WTC11 (cell line): ENCODE measurements around the gene THSD4. TPM values are rescaled to one million over a fixed set of nuclear protein-coding genes. Genes with fewer than 3 reads are reported as not detected.

Experiments used
- ATAC-seq: fragments of 200-7000 bp; cut with Tn5 transposase; 2 replicates; pipeline ENCODE4 v1.10.0; 2021; ENCODE audit warnings: mild to moderate bottlenecking, moderate library complexity
- CTCF ChIA-PET: fragments of 300-600 bp; sonication (Branson Sonifier 250); formaldehyde crosslinking; loops from one replicate; lab custom pipeline; 2021; ENCODE audit warnings: antibody characterized with exemption; lab: Charles Lee
- POLR2A ChIA-PET: fragments of 350-600 bp; sonication (Branson Sonifier 250); formaldehyde crosslinking; loops from one replicate; lab custom pipeline; 2021; ENCODE audit warnings: antibody characterized with exemption; lab: Charles Lee
- DNase-seq: peaks from one replicate; pipeline ENCODE4 v3.0.0; 2021; ENCODE audit warnings: low spot score
- H3K27ac Mint-ChIP-seq: 2 replicates; pipeline ENCODE4 v1.8.0; 2021; ENCODE audit warnings: mixed read lengths
- H3K27me3 Mint-ChIP-seq: 2 replicates; pipeline ENCODE4 v1.8.0; 2021; ENCODE audit warnings: low read depth, mild to moderate bottlenecking, moderate library complexity, mixed read lengths
- H3K36me3 Mint-ChIP-seq: 2 replicates; pipeline ENCODE4 v1.8.0; 2021; ENCODE audit warnings: mixed read lengths
- H3K4me1 Mint-ChIP-seq: 2 replicates; pipeline ENCODE4 v1.8.0; 2022; ENCODE audit warnings: mixed read lengths
- H3K4me3 Mint-ChIP-seq: 2 replicates; pipeline ENCODE4 v1.8.0; 2021; ENCODE audit warnings: mild to moderate bottlenecking, moderate library complexity, mixed read lengths
- H3K9me3 Mint-ChIP-seq: 2 replicates; pipeline ENCODE4 v1.8.0; 2021; ENCODE audit warnings: mixed read lengths
- ATF6 ChIP-seq: sonication (generic); formaldehyde crosslinking; IDR thresholded peaks from 2 replicates; pipeline ENCODE4 v1.8.1; 2023; ENCODE audit warnings: mild to moderate bottlenecking, missing genetic modification reagents
- CREB1 ChIP-seq: sonication (generic); formaldehyde crosslinking; IDR thresholded peaks from 2 replicates; pipeline ENCODE4 v1.8.0; 2023; ENCODE audit warnings: mild to moderate bottlenecking, missing genetic modification reagents
- CREM ChIP-seq: sonication (generic); formaldehyde crosslinking; IDR thresholded peaks from 2 replicates; pipeline ENCODE4 v1.8.1; 2022; ENCODE audit warnings: mild to moderate bottlenecking, missing genetic modification reagents, moderate library complexity
- E2F5 ChIP-seq: sonication (generic); formaldehyde crosslinking; IDR thresholded peaks from 2 replicates; pipeline ENCODE4 v1.8.1; 2022; ENCODE audit warnings: mild to moderate bottlenecking, moderate library complexity, missing genetic modification reagents
- ETV6 ChIP-seq: sonication (generic); formaldehyde crosslinking; IDR thresholded peaks from 2 replicates; pipeline ENCODE4 v1.8.1; 2022; ENCODE audit warnings: mild to moderate bottlenecking, missing genetic modification reagents
- GTF2I ChIP-seq: fragments of 250-450 bp; sonication (Bioruptor Pico); conservative IDR thresholded peaks from 2 replicates; pipeline ENCODE4 v1.4.0; 2021; ENCODE audit warnings: mild to moderate bottlenecking
- HMGXB4 ChIP-seq: sonication (generic); formaldehyde crosslinking; IDR thresholded peaks from 2 replicates; pipeline ENCODE4 v1.8.1; 2023; ENCODE audit warnings: mild to moderate bottlenecking, moderate library complexity, missing genetic modification reagents
- MXD4 ChIP-seq: fragments of 250-450 bp; sonication (Bioruptor Pico); IDR thresholded peaks from 2 replicates; pipeline ENCODE4 v1.8.0; 2021; ENCODE audit warnings: mild to moderate bottlenecking, moderate library complexity, borderline replicate concordance
- PREB ChIP-seq: sonication (generic); formaldehyde crosslinking; IDR thresholded peaks from 2 replicates; pipeline ENCODE4 v1.8.1; 2022; ENCODE audit warnings: mild to moderate bottlenecking, missing genetic modification reagents, moderate library complexity, borderline replicate concordance
- RELA ChIP-seq: sonication (generic); formaldehyde crosslinking; IDR thresholded peaks from 2 replicates; pipeline ENCODE4 v1.8.1; 2022; ENCODE audit warnings: missing genetic modification reagents, mild to moderate bottlenecking, borderline replicate concordance
- SMAD4 ChIP-seq: sonication (generic); formaldehyde crosslinking; IDR thresholded peaks from 2 replicates; pipeline ENCODE4 v1.8.0; 2022; ENCODE audit warnings: mild to moderate bottlenecking, missing genetic modification reagents
- SOX15 ChIP-seq: fragments of 250-450 bp; sonication (Bioruptor Pico); IDR thresholded peaks from 2 replicates; pipeline ENCODE4 v1.9.0; 2021; ENCODE audit warnings: mild to moderate bottlenecking
- ZMAT4 ChIP-seq: fragments of 250-450 bp; sonication (Bioruptor Pico); IDR thresholded peaks from 2 replicates; pipeline ENCODE4 v1.9.0; 2021; ENCODE audit warnings: mild to moderate bottlenecking
- ZNF263 ChIP-seq: sonication (generic); formaldehyde crosslinking; IDR thresholded peaks from 2 replicates; pipeline ENCODE4 v1.8.1; 2022; ENCODE audit warnings: low read depth, mild to moderate bottlenecking, moderate library complexity, missing genetic modification reagents
- ZNF423 ChIP-seq: fragments of 250-450 bp; sonication (Bioruptor Pico); IDR thresholded peaks from 2 replicates; pipeline ENCODE4 v2.1.2; 2022; ENCODE audit warnings: mild to moderate bottlenecking, moderate library complexity
- ZNF512 ChIP-seq: sonication (generic); formaldehyde crosslinking; IDR thresholded peaks from 2 replicates; pipeline ENCODE4 v1.8.1; 2022; ENCODE audit warnings: missing genetic modification reagents, borderline replicate concordance
- total RNA-seq: library from RNA; stranded (reverse); gene quantifications from 3 replicates; pipeline ENCODE4 v1.2.3, GENCODE V29; 2021

THSD4 gene
- total RNA-seq, 1 experiment from 2014 or later = 7.8 TPM

- Mint-ChIP-seq H3K36me3 (peaks cover 5% of the 10 kb centered on the region), H3K4me1 (peaks cover 22% of the 10 kb centered on the region), H3K9me3 (peaks cover 14% of the 10 kb centered on the region), H3K27ac (no peak overlapping the region), H3K27me3 (peaks cover 97% of the 10 kb centered on the region), H3K4me3 (no peak overlapping the region)
- ChIA-PET CTCF (no interaction called here), POLR2A (no interaction called here)
- TF ChIP-seq E2F5 (CRISPR knock-in tag) (no peak), HMGXB4 (CRISPR knock-in tag) (no peak), SOX15 (no peak), PREB (CRISPR knock-in tag) (no peak)
- ATAC-seq = no peak
- no peak for DNase-seq
These were observed 27.1 kb upstream of the THSD4 start for GRCh38 chr15:71088155-71088554.

- H3K27ac Mint-ChIP-seq = no peak overlapping the region
- peaks cover 22% of the 10 kb centered on the region for H3K4me1 Mint-ChIP-seq
- peaks cover 14% of the 10 kb centered on the region for H3K9me3 Mint-ChIP-seq
- TF ChIP-seq MXD4 (CRISPR knock-in tag) = no peak
- TF ChIP-seq ZNF423 = no peak
- TF ChIP-seq ZMAT4 = no peak
- no peak for TF ChIP-seq ZNF263 (CRISPR knock-in tag)
- no peak for TF ChIP-seq ETV6 (CRISPR knock-in tag)
- no peak for TF ChIP-seq GTF2I
- TF ChIP-seq CREB1 (CRISPR knock-in tag) = no peak
- no peak for TF ChIP-seq RELA
- no peak for TF ChIP-seq ZNF512 (CRISPR knock-in tag)
- no peak for TF ChIP-seq HMGXB4 (CRISPR knock-in tag)
- no peak for TF ChIP-seq ATF6 (CRISPR knock-in tag)
- TF ChIP-seq CREM (CRISPR knock-in tag) = no peak
- TF ChIP-seq SMAD4 (CRISPR knock-in tag) = no peak
- peaks cover 96% of the 10 kb centered on the region for H3K27me3 Mint-ChIP-seq
- no peak overlapping the region for H3K4me3 Mint-ChIP-seq
- CTCF ChIA-PET = no interaction called here
- POLR2A ChIA-PET = no interaction called here
- H3K36me3 Mint-ChIP-seq = peaks cover 5% of the 10 kb centered on the region
- DNase-seq (no peak), ATAC-seq (no peak)
These were observed 26.6 kb upstream of the THSD4 start for GRCh38 chr15:71088683-71089082.
